Stimulated activated CD8-positive, alpha-beta memory T cell treated with anti-CD3 and anti-CD28 coated beads, Interleukin-7, amount 100 ng/mL, for 1 hour (primary cell): ENCODE measurements around the gene SIL1.
"Not testable (repeated sequence)": the region's sequence is repeated elsewhere in the genome, so short reads cannot be mapped to it uniquely, and the experiment has no call there.

Source experiments
- DNase-seq, 2 donors: peaks; one replicate each; pipeline ENCODE4 v3.0.0-alpha.2; 2020; ENCODE audit warnings: low read depth in 2 of 2

Gene SIL1

GRCh38 chr5:139025651-139026050, 172.5 kb downstream of the SIL1 start:
- DNase-seq, result no peak

GRCh38 chr5:139023286-139023685, 174.9 kb downstream of the SIL1 start:
- no peak for DNase-seq

DNA sequence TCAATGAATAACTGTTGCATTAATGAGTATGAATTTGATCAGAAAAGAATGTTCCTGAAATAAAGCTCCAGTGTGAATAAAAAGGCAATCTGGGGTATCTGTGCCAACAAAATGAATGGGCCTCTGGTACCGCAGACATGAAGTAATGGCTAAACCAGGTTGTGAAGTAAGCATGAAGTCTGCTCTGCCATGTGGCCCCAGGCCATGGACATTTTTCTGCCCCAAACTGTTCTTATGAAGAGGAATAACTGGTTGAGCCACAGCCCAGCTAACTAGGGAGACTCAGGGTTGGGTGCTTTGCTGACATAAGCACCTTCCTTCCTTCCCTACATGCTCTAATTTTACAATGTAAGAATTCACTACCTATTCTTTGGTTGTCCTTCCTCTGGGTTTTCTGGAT, 175.6 kb downstream of the SIL1 start:
- no peak for DNase-seq

- no peak for DNase-seq
Measured at GRCh38 chr5:139021346-139021745, 176.8 kb downstream of the SIL1 start.

GRCh38 chr5:139019880-139020279, 178.3 kb downstream of the SIL1 start:
- no peak for DNase-seq

GRCh38 chr5:139019211-139019610, 179.0 kb downstream of the SIL1 start:
- no peak for DNase-seq

- no peak for DNase-seq
Measured at GRCh38 chr5:139017624-139018023, 180.5 kb downstream of the SIL1 start.

DNA sequence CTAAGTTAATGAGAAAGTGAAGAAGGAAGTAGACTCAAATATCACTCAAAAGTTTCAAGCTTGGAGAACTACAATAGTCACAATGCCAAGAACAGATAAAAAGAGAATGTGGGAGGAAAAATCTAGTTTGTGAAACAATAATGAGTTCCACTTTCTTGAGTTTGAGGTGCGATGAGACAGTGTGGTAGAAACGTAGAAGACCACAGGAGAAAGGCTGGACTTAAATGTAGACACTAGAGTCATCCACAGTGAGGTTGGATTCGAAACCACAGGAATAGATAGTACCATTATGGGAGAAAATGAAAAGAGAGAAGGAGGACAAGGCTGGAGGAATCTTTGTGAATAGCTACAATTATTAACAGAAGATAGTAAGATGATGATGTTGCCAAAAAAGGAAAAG, 182.0 kb downstream of the SIL1 start:
- DNase-seq, result no peak

DNA sequence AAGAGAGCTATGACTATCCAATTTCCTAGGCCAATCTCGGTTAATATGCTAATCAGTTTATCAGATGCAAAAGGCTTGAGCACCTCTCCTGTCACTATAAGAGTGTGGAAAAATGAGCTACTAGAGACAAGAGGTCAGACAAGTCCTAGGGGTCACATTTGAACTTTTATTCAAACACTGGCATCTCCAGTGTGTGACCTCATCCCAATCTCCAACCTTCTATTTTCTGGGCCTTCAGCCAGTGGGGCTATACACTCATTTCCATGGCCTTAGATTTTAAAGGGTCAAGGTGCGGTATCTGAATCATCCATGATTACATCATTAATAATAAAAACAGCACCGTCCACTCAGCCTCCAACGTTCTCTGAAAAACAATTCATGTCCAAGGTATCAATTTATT, 183.4 kb downstream of the SIL1 start:
- no peak for DNase-seq

GRCh38 chr5:139012176-139012575, 186.0 kb downstream of the SIL1 start:
- no peak for DNase-seq

DNA sequence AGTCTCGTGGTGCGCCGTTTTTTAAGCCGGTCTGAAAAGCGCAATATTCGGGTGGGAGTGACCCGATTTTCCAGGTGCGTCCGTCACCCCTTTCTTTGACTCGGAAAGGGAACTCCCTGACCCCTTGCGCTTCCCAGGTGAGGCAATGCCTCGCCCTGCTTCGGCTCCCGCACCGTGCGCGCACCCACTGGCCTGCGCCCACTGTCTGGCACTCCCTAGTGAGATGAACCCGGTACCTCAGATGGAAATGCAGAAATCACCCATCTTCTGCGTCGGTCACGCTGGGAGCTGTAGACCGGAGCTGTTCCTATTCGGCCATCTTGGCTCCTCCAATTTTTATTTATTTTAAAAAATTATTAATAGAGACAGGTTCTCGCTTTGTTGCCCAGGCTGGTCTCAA, 187.0 kb downstream of the SIL1 start:
- not testable (repeated sequence) for DNase-seq

DNA sequence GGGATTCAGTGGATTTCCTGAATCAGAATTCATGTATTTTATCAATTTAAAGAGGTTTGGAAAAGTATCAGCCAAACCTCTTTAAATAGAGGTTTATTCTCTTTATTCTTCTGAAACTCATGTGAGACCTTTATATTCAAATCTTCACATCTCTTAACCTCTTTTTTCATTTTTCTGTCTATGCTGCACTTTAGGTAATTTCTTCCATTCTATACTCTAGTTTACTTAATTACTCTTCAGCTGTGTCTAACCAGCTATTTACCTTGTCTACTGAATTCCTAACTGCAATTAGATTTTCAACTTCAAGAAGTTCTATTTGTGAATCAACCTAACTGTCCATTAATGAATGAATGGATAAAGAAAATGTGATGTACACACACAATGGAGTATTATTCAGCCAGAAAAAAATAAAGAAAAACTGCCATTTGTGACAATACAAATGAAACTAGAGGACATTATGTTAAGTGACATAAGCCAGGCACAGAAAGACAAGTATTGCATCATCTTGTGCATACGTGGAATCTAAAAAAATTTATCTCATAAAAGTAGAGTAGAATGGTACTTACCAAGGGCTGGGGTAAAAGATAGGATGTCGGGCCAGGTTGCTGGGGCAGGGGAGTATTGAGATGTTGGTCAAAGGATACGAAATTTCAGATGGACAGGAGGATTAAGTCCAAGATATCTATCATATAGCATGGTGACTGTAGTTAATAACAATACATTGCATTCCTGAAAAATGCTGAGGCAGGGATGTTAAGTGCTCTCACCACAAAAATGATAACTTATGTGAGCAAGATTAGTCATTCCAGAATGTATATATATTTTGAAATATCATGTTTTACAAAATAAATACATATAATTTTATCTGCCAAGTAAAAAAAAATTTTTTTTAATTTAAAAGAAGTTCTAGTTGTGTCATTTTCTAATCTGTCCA, 193.5 kb downstream of the SIL1 start:
- no peak for DNase-seq

DNA sequence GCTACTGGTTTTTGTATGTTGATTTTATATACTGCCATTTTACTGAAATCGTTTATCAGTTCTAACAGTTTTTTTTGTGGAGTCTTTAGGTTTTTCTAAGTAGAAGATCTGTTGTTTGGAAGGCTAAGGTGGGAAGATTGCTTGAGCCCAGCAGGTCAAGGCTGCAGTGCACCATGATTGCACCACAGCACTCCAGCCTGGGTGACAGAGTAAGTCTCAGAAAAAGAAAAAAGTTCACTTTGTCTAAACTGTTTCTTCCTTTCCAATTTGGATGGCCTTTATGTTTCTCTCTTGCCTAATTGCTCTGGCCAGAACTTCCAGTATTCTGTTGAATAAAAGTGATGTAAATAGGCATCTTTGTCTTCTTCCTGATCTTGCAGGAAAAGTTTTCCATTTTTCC, 198.5 kb downstream of the SIL1 start:
- DNase-seq, result no peak

DNA sequence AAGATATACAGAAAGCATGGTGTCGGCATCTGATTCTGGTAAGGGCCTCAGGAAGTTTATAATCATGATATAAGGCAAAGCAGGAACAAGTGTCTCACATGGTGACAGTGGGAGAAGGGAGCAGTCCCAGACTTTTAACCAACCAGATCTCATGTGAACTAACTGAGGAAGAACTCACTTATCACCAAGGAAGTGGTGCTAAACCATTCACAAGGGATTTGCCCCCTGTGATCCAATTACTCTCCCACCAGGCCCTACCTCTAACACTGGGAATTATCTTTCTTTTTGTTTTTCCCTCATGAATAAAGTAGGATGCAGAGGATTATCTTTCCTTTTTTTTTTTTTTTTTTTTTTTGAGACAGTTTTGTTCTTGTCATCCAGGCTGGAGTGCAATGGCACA, 199.6 kb downstream of the SIL1 start:
- DNase-seq, result no peak

DNA sequence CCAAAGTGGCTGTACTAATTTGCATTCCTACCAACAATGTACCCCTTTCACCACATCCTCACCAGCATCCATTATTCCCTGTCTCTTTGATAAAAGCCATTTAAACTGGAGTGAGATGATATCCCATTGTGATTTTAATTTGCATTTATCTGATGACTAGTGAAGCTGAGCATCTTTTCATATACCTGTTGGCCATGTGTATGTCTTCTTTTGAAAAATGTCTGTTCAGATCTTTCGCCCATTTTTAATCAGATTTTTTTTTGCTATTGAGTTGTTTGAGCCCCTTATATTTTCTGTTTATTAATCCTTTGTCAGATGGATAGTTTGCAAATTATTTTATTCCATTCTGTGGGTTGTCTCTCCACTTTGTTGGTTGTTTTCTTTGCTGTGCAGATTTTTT, 202.0 kb downstream of the SIL1 start:
- DNase-seq, result no peak

DNA sequence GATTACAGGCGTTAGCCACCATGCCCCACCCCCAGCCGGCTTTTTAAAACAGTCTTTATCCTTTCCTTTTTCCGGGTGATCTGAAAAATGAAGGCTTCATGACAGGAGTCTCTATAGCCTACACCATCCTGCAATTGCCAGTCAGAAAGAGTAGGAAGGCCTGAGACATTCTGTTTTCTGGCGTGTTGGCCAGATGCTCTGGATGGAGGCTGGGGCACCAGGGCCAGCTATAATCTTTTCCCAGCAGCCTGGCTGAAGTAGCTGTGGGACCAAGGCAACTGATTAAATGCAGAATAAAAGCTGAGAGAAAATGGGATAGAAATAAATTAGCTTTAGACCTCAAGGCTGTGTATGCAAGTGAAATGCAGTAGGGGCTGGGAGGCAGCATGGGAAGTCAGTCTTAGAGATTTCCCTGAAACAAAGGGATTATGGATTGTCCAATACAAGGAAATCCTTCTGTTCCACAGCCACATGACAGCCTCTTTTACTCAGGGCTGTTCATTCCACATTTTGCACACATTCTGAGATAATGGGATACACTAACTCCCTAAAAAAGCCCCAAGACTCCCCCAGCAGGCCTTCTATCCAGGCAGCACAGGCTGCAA, 207.1 kb downstream of the SIL1 start:
- no peak for DNase-seq

DNA sequence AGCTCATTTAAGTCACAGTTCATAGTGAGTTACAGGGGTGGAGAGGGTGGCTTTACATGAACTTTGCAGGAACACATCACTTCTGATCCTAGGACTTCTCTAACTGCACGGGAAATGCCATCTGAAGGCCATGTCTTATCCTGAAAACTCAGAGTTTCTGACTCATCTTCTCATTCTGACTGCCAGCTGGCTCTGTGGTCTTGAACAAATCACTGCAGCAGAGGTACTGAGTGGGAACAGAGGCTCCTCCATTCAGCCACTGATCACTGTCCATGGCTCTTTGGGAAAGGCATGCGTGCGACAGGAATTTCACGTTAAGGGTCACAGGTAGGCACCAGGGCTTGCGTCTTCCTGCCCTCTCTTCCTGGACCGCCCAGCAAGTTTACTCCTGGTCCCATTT, 208.4 kb downstream of the SIL1 start:
- no peak for DNase-seq

DNA sequence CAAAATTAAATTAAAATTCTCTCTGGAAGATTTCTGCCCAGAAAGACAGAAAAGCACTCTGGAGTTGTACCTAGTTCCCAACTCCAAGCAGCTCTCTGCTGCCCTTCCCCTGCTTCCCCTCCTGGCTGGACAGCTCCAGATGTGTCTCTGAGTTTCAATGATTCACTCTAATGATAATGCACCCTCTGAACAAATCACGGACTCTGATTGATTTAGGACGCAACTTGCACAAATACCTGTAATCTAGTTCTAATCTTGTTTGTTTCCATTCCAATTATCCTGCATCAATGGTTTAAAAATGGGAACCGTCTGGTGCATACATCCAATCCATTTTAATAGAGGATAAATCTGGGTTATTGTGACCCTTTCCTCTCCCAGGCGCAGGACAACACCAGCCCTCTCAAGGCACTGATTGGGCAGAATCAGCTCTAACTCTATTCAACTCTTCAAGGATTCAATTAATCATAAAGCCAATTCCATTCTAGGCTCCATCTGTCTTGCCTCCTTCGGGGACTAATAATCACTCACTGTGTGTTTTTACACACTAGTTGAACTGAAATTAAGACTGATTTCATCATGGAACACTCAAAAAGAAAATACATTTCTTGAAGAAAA, 211.9 kb downstream of the SIL1 start:
- no peak for DNase-seq

- no peak for DNase-seq
Measured at GRCh38 chr5:138985683-138986082, 212.5 kb downstream of the SIL1 start.

GRCh38 chr5:138985256-138985655, 212.9 kb downstream of the SIL1 start:
- no peak for DNase-seq

DNA sequence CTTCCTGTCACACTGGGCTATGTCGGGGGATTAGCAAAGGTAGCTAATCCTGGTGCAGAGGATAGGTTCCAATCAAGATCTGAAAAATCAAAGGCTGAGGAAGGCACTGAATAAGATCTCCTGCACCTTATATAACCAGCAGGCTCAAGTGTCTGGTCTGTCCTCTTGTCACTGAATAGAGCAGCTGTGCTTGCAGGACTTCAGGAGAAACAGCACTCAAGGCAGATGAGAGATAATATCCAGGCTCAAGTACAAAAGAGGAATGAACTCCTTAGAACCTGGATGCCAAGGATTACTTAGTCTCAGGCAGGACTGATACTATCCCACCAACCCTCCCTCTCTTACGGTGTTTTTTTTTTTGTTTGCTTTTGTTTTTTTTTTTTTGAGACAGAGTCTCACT, 214.2 kb downstream of the SIL1 start:
- DNase-seq, result no peak

- DNase-seq, result no peak
Measured at GRCh38 chr5:138981586-138981985, 216.6 kb downstream of the SIL1 start.

- DNase-seq, result no peak
Measured at GRCh38 chr5:138981131-138981530, 217.0 kb downstream of the SIL1 start.
